SK-N-SH (cell line): Measurements from ENCODE around the gene ADGB.

ENCODE experiments used
- CTCF ChIP-seq: fragments of 200-600 bp; sonication (generic); IDR thresholded peaks from 2 replicates; pipeline ENCODE4 v1.6.1; 2017; ENCODE audit warnings: antibody characterized with exemption, mild to moderate bottlenecking, moderate library complexity
- EP300 ChIP-seq, 2 experiments: IDR thresholded peaks; 2 replicates each; pipeline versions ENCODE4 v1.4.0 to v1.6.1; 2012; ENCODE audit warnings: borderline replicate concordance in 1 of 2, low read depth in 1 of 2, low read length in 1 of 2
- EZH2phosphoT487 ChIP-seq: fragments of 200-600 bp; sonication (generic); IDR thresholded peaks from 2 replicates; pipeline ENCODE4 v1.6.1; 2017; ENCODE audit warnings: low read depth, mixed run types, mild to moderate bottlenecking, antibody characterized with exemption, moderate library complexity, borderline replicate concordance
- POLR2AphosphoS5 ChIP-seq: IDR thresholded peaks from 2 replicates; pipeline ENCODE4 v1.6.1; 2012; ENCODE audit warnings: low read depth, low read length
- REST ChIP-seq: IDR thresholded peaks from 2 replicates; pipeline ENCODE4 v1.6.1; 2012; ENCODE audit warnings: mild to moderate bottlenecking, low read depth, low read length, moderate library complexity
- TAF1 ChIP-seq: IDR thresholded peaks from 2 replicates; pipeline ENCODE4 v1.6.1; 2012; ENCODE audit warnings: low read depth, mild to moderate bottlenecking, low read length, moderate library complexity, borderline replicate concordance
- USF2 ChIP-seq: fragments of 150-350 bp; IDR thresholded peaks from 2 replicates; pipeline ENCODE4 v1.6.1; 2017; ENCODE audit warnings: antibody characterized with exemption, low read length, low read depth, borderline replicate concordance

GRCh38 chr6:146602526-146602925, 3.8 kb downstream of the ADGB start:
- TF ChIP-seq EP300 (IDR thresholded peaks at IDR 0.05; ENCODE audit: borderline replicate concordance in 1 of 2, low read depth in 1 of 2, low read length in 1 of 2) (no peak), CTCF (no peak), REST (no peak), EZH2phosphoT487 (no peak), POLR2AphosphoS5 (no peak), TAF1 (no peak), USF2 (no peak)
